ENCODE results near the gene PSD. TPM values are rescaled to one million over a fixed set of nuclear protein-coding genes. Genes with fewer than 3 reads are reported as not detected.

PSD gene
- total RNA-seq, result 2.4 and 12.2 TPM in 2 replicates

DNA sequence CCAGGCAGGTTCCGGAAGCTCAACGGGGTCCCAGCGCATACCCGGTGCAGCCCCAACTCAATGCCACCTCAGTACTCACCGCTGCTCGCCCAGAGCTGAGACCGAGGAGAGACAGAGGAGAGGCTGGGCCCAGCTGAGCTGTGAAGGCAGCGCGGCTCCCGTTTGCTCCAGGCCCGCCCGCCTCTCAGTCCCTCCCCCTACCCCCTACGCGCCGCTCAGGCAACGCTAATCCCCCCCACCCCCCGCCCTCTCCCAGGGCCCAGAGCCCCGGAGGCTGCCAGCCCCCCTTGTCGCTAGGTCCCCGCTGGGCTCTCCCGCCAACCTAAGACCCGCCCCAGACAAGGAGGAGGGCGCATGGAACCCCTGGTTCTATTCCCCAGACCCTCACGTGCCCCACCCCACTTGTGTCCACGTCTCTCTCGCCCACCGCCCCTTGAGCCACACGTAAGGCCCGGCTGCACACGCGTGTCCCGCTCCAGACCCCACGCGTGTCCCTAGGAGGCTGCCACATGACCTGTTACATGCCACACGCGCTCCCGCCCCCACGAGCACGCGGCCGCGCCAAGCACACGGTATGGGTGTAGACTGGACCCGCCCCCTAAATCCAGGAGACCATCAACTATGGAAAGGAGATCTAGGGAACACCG, at the start of gene PSD:
TSS of gene PSD (minus strand) at position 164 of the 647 bp plus-strand sequence. CDS start 1,747 bp downstream, outside the sequence.

DNA sequence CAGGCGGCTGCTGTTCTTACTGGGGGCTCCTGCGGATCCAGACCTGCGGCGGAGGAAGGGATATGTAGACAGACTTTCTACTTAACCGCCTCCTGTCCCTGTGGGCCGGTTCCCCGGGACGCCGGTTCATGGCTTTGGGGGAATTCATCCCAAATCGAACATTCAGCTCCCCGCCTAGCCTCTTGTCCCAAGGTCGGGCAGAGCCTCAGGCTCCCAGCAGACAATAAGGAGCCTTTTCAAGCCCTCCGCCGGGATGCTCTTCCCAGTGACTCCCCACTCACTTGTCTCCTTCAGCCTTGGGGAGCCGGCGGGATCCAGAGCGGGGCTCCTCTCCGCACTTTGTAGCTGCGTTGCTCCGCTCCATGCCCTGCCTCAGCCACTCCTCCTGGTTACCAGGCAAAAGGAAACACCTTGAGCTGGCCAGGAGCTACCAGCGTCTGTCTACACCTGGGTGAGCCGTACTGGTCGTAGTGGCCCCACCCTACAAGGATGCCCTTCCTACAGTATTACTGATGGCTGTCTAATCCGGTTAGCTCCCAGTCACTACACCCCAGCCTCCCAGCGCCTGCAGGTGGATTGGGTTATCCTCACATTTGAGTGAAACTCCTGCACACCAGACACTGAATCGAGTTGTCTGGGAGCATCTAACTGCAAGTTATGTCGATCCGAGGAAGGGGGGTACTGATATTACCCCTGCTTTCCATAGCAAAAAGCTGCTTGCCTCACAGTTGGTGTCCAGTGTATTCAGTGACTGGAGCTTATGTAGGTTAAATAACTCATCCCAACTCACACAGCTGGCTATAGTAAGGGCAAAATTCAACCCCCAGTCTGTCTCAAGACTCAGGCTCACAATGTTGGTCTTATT, 32.8 kb upstream of the PSD start, which contains the start of gene C10orf95:
TSS of gene C10orf95 (minus strand) at position 439 of the 865 bp plus-strand sequence. CDS start 450 bp downstream, outside the sequence.

DNA sequence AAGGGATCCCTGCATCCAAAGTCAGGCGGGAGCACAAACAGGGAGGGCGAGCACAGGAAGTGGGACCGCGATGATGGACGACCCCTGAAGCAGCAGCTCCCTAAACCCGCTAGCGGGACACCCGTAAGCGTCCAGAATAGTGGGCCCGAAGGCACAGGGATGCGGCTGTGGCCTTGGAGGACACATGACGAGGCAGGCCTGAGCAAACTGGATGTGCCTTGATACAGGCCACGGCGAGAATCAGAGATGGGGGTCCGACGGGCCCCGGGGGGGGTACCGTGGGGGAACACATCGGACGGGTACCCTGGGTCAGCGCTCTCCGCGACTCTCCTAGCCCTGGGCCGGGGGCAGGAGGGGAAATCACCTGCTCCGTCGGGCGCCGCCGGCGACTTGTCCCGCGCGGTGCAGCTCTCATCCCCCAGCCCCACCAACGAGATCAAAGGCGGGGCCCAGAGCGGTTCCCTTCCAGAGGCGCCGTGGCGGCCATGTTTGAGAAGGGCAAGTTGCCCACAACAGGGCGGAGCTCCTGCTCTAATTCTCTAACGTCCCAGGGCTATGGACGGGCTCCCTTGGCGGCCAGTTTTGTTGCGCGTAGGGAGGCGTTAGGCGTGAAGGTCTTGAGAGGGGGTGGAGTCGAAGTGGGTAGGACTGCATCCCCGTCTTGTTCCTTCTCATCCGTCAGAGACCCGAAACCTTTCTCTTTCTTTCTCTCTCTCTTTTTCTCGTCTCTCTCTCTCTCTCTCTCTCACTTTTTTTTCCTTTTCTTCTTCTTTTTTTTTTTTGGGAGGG, 13.8 kb upstream of the PSD start, which contains the start of gene CUEDC2:
TSS of gene CUEDC2 (minus strand) at position 413 of the 789 bp plus-strand sequence. CDS start 7,386 bp downstream, outside the sequence.

DNA sequence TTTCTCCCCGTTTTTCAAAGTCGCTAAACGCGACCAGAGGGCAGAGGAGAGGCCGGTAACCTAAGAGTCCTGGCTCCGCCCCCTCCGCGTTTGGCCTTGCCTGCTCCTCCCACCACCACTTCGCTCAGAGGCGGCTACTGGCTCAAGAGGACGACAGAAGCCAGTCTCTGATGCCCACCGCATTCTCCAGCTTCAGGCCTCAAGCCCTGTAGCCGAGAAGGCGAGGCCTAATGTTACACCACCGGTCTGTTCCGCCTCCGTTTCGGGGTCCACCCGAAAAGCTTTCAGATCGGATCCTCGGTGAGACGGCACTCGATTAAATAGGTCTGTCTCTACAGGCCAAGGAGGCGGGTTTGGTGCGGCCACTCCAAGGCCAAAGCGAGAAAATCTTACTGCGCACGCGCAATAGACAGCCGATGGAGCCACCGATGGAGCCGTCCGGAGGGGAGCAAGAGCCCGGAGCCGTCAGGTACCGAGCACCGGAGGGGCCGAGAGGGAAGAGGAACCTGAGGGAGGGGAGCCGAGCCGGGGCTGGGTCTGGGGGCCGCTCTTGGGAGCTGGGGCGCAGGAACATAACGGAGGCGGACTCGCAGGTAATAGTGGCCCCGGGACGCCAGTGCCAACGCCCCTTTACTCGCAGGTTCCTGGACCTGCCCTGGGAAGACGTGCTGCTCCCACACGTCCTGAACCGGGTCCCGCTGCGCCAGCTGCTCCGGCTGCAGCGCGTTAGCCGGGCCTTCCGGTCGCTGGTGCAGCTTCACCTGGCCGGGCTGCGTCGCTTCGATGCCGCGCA, 2.3 kb upstream of the PSD start, which contains the start of gene FBXL15:
TSS of gene FBXL15 (plus strand) at position 123 of the 793 bp plus-strand sequence. CDS start at position 417, 294 bp downstream.

DNA sequence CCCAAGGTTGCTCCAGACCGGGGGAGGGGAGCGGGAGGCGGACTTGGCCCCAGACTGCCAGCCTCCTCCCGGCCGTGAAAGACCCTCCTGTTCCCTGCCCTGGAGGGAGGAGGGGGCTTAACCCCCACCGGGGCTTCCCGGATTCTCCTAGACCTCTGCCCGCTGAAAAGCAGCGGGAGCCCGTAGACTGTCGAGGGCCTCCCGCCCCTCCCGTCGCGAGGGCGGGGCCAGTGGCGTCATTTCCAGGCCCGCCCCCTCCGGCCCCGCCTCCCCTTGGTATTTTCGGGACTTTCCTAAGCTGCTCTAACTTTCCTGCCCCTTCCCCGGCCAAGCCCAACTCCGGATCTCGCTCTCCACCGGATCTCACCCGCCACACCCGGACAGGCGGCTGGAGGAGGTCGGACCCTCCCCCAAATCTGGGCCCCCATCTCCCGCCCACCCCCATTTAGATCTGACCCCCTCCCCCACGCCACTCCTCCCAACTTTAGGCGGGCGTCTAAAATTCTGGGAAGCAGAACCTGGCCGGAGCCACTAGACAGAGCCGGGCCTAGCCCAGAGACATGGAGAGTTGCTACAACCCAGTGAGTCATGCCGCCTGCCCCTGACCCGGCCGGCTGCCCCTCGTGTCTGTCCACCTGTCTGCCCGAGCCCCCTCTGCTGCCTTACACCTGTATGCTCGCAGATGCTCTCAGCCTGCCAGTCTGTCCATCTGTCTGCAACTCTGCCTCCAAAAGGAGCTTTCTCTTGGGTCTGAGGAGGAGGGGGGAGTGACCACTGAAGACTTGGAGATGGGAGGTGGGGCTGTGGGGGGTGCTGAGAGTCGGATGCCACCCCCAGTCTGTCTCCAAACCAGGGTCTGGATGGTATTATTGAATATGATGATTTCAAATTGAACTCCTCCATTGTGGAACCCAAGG, 22.9 kb downstream of the PSD start, which contains the start of gene NFKB2:
TSS of gene NFKB2 (plus strand) at position 306 of the 917 bp plus-strand sequence. CDS start at position 561, 255 bp downstream.

Other genes starting within 250 kb of the PSD start
- 0.42 and 2.4 TPM in 2 replicates for gene ELOVL3, start 192.5 kb downstream of the PSD start, total RNA-seq
- gene PITX3, start 177.3 kb downstream of the PSD start, total RNA-seq, result not detected in 2 replicates
- gene GBF1, start 173.3 kb downstream of the PSD start, total RNA-seq, result 35.6 and 71.9 TPM in 2 replicates
- 30.6 and 51.0 TPM in 2 replicates for gene NFKB2, start 23.1 kb downstream of the PSD start, total RNA-seq
- 7.7 TPM in 2 replicates for gene FBXL15, start 2.1 kb upstream of the PSD start, total RNA-seq
- 36.8 and 49.1 TPM in 2 replicates for gene CUEDC2, start 13.8 kb upstream of the PSD start, total RNA-seq
- not detected in 2 replicates for gene C10orf95, start 32.8 kb upstream of the PSD start, total RNA-seq
- gene ACTR1A, start 83.9 kb upstream of the PSD start, total RNA-seq, result 115 and 181 TPM in 2 replicates
- gene SUFU, start 85.2 kb upstream of the PSD start, total RNA-seq, result 4.5 and 8.2 TPM in 2 replicates
- 86.4 and 135 TPM in 2 replicates for gene TRIM8, start 225.7 kb upstream of the PSD start, total RNA-seq

All from smooth muscle cell of the umbilical artery (primary cell).